ENCODE measurements around the gene CDH4.

- TF ChIP-seq CTCF (optimal IDR thresholded peaks at IDR 0.05 in 1 of 3, IDR thresholded peaks at IDR 0.05 in 1 of 3, conservative IDR thresholded peaks at IDR 0.05 in 1 of 3; ENCODE audit: extremely low read depth in 1 of 3, insufficient read depth in 2 of 3, low read length in 3 of 3) = peak; percentile 17 to 61 (median 36)
- TF ChIP-seq EZH2 (IDR thresholded peaks at IDR 0.05; ENCODE audit: low read length) = no peak
These were observed 472.3 kb downstream of the CDH4 start for GRCh38 chr20:61724376-61724775.

Data from keratinocyte (primary cell).